ENCODE measurements around the gene SRCIN1. TPM values are rescaled to one million over a fixed set of nuclear protein-coding genes. Genes with fewer than 3 reads are reported as not detected.
A peak's percentile ranks its signal among the peaks of the same experiment; 100 is the strongest.

SRCIN1 gene
- total and polyA plus RNA-seq, 2 donors (not counting 1 experiment from before 2014, with no cell fraction given): 0.44 to 1.1 TPM

GRCh38 chr17:38654411-38655398 lies 49.0 kb upstream of the SRCIN1 start:
- no peaks in the 10 kb centered on the region for H3K79me2 ChIP-seq (ENCODE audit: control insufficient read depth, insufficient read depth, low read length)
- ATAC-seq (ENCODE audit: low read depth): no peak
- H3K9ac ChIP-seq (ENCODE audit: low read length): no peak overlapping the region
- H3K36me3 ChIP-seq (replicated peaks in 1 of 2; ENCODE audit: control extremely low read depth in 1 of 2, control insufficient read depth in 1 of 2, extremely low read depth in 1 of 2, insufficient read depth in 2 of 2, low read length in 1 of 2): no peaks in the 10 kb centered on the region
- H3K4me2 ChIP-seq (replicated peaks; ENCODE audit: low read depth, low read length, poor library complexity, severe bottlenecking): peak overlapping the region; percentile 24
- Mint-ChIP-seq H3K4me3 (no peak overlapping the region), H3K4me1 (peaks cover 4% of the 10 kb centered on the region), H3K27ac (no peak overlapping the region), H3K9me3 (ENCODE audit: insufficient read depth) (no peaks in the 10 kb centered on the region), H3K27me3 (peaks cover 41% of the 10 kb centered on the region)
- H3K4me1 ChIP-seq (ENCODE audit: control insufficient read depth in 2 of 2, insufficient read depth in 2 of 2, low read length in 2 of 2): peaks cover 0 to 8% of the 10 kb centered on the region in 2 donors
- ChIA-PET POLR2A (no interaction called here), CTCF (interaction anchor here (1.2 to 1.5 kb wide), 2 partner anchors 12 to 97 kb away, joined by 4 read pairs; no protein-coding TSS in a partner anchor)
- no peaks in the 10 kb centered on the region for H4K20me1 ChIP-seq (ENCODE audit: control insufficient read depth, insufficient read depth, low read length, poor library complexity, severe bottlenecking)
- intact Hi-C loops (cut with micrococcal nuclease): no loop called here
- H3K4me3 ChIP-seq (ENCODE audit: control extremely low read depth in 1 of 5, extremely low read depth in 1 of 5, insufficient read depth in 1 of 5, low read depth in 2 of 5, low read length in 4 of 5): no peak overlapping the region
- H3K9me3 ChIP-seq (ENCODE audit: control extremely low read depth in 1 of 3, control insufficient read depth in 2 of 3, insufficient read depth in 1 of 3, low read length in 2 of 3): peaks cover 0 to 3% (median 0%) of the 10 kb centered on the region in 3 donors
- peak overlapping the region; percentile 15 for H2AFZ ChIP-seq (ENCODE audit: insufficient read depth, low read depth, low read length, poor library complexity, severe bottlenecking)
- no peak for DNase-seq
- 43% methylated on average over 12 of the region's 21 CpGs for WGBS (ENCODE audit: insufficient coverage)
- peaks cover 0 to 45% (median 4%) of the 10 kb centered on the region in 4 experiments for H3K27me3 ChIP-seq (replicated peaks in 1 of 4; ENCODE audit: control extremely low read depth in 1 of 4, control insufficient read depth in 3 of 4, insufficient read depth in 4 of 4, low read length in 3 of 4)
- no peak overlapping the region for H3K27ac ChIP-seq (ENCODE audit: low read length in 2 of 2)
- TF ChIP-seq CTCF (IDR thresholded peaks at IDR 0.05): no peak
- no peak for TF ChIP-seq EZH2 (IDR thresholded peaks at IDR 0.05; ENCODE audit: borderline replicate concordance, insufficient read depth, low read depth, low read length, poor library complexity, severe bottlenecking)

- no peaks in the 10 kb centered on the region for H3K9me3 Mint-ChIP-seq (ENCODE audit: insufficient read depth)
- no peaks in the 10 kb centered on the region for H3K36me3 ChIP-seq (replicated peaks in 1 of 2; ENCODE audit: control extremely low read depth in 1 of 2, control insufficient read depth in 1 of 2, extremely low read depth in 1 of 2, insufficient read depth in 2 of 2, low read length in 1 of 2)
- ChIA-PET CTCF (interaction anchor here (1.2 to 1.5 kb wide), 3 partner anchors 13 to 591 kb away, joined by 3 to 4 read pairs (median 4); no protein-coding TSS in a partner anchor), POLR2A (no interaction called here)
- H3K4me3 ChIP-seq (ENCODE audit: control extremely low read depth in 1 of 5, extremely low read depth in 1 of 5, insufficient read depth in 1 of 5, low read depth in 2 of 5, low read length in 4 of 5): no peak overlapping the region
- H2AFZ ChIP-seq (ENCODE audit: insufficient read depth, low read depth, low read length, poor library complexity, severe bottlenecking): no peak overlapping the region
- WGBS (ENCODE audit: insufficient coverage): 83% methylated on average over 1 of the region's 5 CpGs
- no peak overlapping the region for H3K9ac ChIP-seq (ENCODE audit: low read length)
- no peak overlapping the region for H3K4me2 ChIP-seq (replicated peaks; ENCODE audit: low read depth, low read length, poor library complexity, severe bottlenecking)
- H3K4me3 Mint-ChIP-seq: no peak overlapping the region
- no peak overlapping the region for H3K27ac Mint-ChIP-seq
- H3K27ac ChIP-seq (ENCODE audit: low read length in 2 of 2): no peak overlapping the region
- peaks cover 0 to 3% (median 0%) of the 10 kb centered on the region in 3 donors for H3K9me3 ChIP-seq (ENCODE audit: control extremely low read depth in 1 of 3, control insufficient read depth in 2 of 3, insufficient read depth in 1 of 3, low read length in 2 of 3)
- peaks cover 4% of the 10 kb centered on the region for H3K4me1 Mint-ChIP-seq
- TF ChIP-seq EZH2 (IDR thresholded peaks at IDR 0.05; ENCODE audit: borderline replicate concordance, insufficient read depth, low read depth, low read length, poor library complexity, severe bottlenecking) (no peak), CTCF (IDR thresholded peaks at IDR 0.05) (no peak)
- H4K20me1 ChIP-seq (ENCODE audit: control insufficient read depth, insufficient read depth, low read length, poor library complexity, severe bottlenecking): no peaks in the 10 kb centered on the region
- peaks cover 40% of the 10 kb centered on the region for H3K27me3 Mint-ChIP-seq
- peaks cover 0 to 39% (median 4%) of the 10 kb centered on the region in 4 experiments for H3K27me3 ChIP-seq (replicated peaks in 1 of 4; ENCODE audit: control extremely low read depth in 1 of 4, control insufficient read depth in 3 of 4, insufficient read depth in 4 of 4, low read length in 3 of 4)
- ATAC-seq (ENCODE audit: low read depth) (no peak), DNase-seq (no peak)
- H3K4me1 ChIP-seq (ENCODE audit: control insufficient read depth in 2 of 2, insufficient read depth in 2 of 2, low read length in 2 of 2): peaks cover 0 to 8% of the 10 kb centered on the region in 2 donors
- H3K79me2 ChIP-seq (ENCODE audit: control insufficient read depth, insufficient read depth, low read length): no peaks in the 10 kb centered on the region
- intact Hi-C loops (cut with micrococcal nuclease): no loop called here
These were observed 47.9 kb upstream of the SRCIN1 start for GRCh38 chr17:38653679-38654078.

Data from B cell (primary cell).